ENCODE results near the gene PCGF1.

- TF ChIP-seq CTCF (IDR thresholded peaks at IDR 0.05; ENCODE audit: control extremely low read depth in 1 of 3, insufficient read depth in 1 of 3, low read depth in 1 of 3, low read length in 3 of 3) (no peak; a peak in 1 of 4 replicates), NRF1 (IDR thresholded peaks at IDR 0.05; ENCODE audit: low read depth, low read length) (no peak), TAF7 (optimal IDR thresholded peaks at IDR 0.05; ENCODE audit: borderline replicate concordance, low read depth, low read length) (peak; percentile 42), SUZ12 (IDR thresholded peaks at IDR 0.05; ENCODE audit: low read length) (peak; percentile 62; the same call in 1 of the 2 replicates), GABPA (IDR thresholded peaks at IDR 0.05; ENCODE audit: borderline replicate concordance, insufficient read depth, low read length) (no peak), CEBPB (IDR thresholded peaks at IDR 0.05; ENCODE audit: low read depth, low read length) (no peak), POU5F1 (IDR thresholded peaks at IDR 0.05; ENCODE audit: low read depth, low read length) (no peak), RFX5 (IDR thresholded peaks at IDR 0.05; ENCODE audit: borderline replicate concordance, low read depth, low read length) (no peak), SIRT6 (IDR thresholded peaks at IDR 0.05; ENCODE audit: low read length) (no peak), EP300 (IDR thresholded peaks at IDR 0.05; ENCODE audit: borderline replicate concordance in 1 of 2, low read depth in 2 of 2, low read length in 2 of 2) (no peak), CBX5 (IDR thresholded peaks at IDR 0.05; ENCODE audit: low read depth, low read length) (no peak), ZNF274 (IDR thresholded peaks at IDR 0.05; ENCODE audit: borderline replicate concordance, extremely low read depth, low read length) (no peak)
Observed at GRCh38 chr2:74548900-74549826, 41.7 kb upstream of the PCGF1 start.
